ENCODE measurements around the gene NLRP10.

The NLRP10 gene

DNA sequence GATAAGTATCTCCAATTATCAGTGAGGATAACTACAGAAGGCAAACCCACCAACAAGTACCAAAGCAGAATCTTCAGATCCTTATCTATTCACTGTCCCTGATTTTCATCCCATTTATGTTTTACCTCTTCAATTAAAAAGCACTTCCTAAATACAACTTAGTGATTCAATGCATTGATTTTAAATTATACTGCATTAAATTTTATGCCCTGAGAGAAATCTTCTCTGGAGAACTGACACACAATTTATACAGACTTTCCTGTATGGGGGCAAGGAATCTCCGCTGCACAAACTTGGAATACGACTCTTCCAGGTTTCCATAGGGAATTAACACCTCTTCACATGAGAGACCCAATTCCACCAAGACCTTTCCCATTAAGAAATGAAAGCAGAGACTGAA, 23.6 kb downstream of the NLRP10 start, which contains the start of gene OR10A3:
Gene OR10A3 (minus strand): TSS at position 101 of the 400 bp plus-strand sequence. CDS start 2,188 bp downstream, outside the sequence.
- no peak within 1 kb of the TSS for H3K4me3 ChIP-seq (ENCODE audit: insufficient read depth, low read length, poor library complexity, severe bottlenecking)
- TF ChIP-seq EZH2phosphoT487 (conservative IDR thresholded peaks at IDR 0.05; ENCODE audit: low read length), result no peak
- TF ChIP-seq CTCF (IDR thresholded peaks at IDR 0.05; ENCODE audit: insufficient read depth, low read length, poor library complexity, severe bottlenecking), result no peak
- no peak within 1 kb of the TSS for H3K4me2 ChIP-seq (ENCODE audit: low read depth, low read length, poor library complexity, severe bottlenecking)
- H3K36me3 ChIP-seq (ENCODE audit: low read length), result no peaks in the 10 kb centered on the region
- no peaks in the 10 kb centered on the region for H3K27me3 ChIP-seq (ENCODE audit: low read length)
- no peaks in the 10 kb centered on the region for H3K9me2 ChIP-seq (replicated peaks; ENCODE audit: insufficient read depth, low read length)
- no peaks in the 10 kb centered on the region; the same call in 1 of the 2 replicates for H3K9me3 ChIP-seq (ENCODE audit: insufficient read depth, low read length)
- H3K27ac ChIP-seq (ENCODE audit: low read depth, low read length), result no peak within 1 kb of the TSS
- H3F3A ChIP-seq (ENCODE audit: insufficient read depth), result no peaks in the 10 kb centered on the region
- H3K79me2 ChIP-seq (ENCODE audit: insufficient read depth, low read length), result no peaks in the 10 kb centered on the region
- H4K20me1 ChIP-seq (ENCODE audit: low read depth, low read length), result no peaks in the 10 kb centered on the region
- no peak within 1 kb of the TSS for H3K9ac ChIP-seq (ENCODE audit: low read length)
- H2AFZ ChIP-seq (ENCODE audit: low read depth, low read length, severe bottlenecking), result no peak within 1 kb of the TSS

DNA sequence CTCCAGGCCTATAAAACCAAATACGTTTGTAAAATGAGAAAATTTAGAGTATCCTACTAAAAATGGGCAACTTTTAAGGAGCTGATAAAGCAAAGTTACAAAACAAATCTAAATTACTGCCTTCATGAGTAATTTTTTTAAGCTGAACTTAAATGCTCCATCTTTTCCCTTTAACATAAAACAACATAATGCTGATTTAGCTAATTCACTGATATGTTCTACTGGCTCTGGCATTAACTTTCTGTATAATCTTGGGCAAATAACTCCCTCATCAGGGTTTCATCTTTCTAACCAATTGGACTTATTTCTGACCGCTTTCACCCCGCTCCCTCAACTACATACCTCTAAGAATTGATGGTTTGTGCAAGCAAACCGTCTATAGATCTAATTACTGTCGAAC, 24.1 kb downstream of the NLRP10 start:
- TF ChIP-seq CTCF (IDR thresholded peaks at IDR 0.05; ENCODE audit: insufficient read depth, low read length, poor library complexity, severe bottlenecking) (no peak), EZH2phosphoT487 (conservative IDR thresholded peaks at IDR 0.05; ENCODE audit: low read length) (no peak)
- no peaks in the 10 kb centered on the region for H3F3A ChIP-seq (ENCODE audit: insufficient read depth)
- no peaks in the 10 kb centered on the region for H3K36me3 ChIP-seq (ENCODE audit: low read length)
- no peaks in the 10 kb centered on the region; the same call in 1 of the 2 replicates for H3K9me3 ChIP-seq (ENCODE audit: insufficient read depth, low read length)
- H3K27ac ChIP-seq (ENCODE audit: low read depth, low read length), result no peak overlapping the region
- no peaks in the 10 kb centered on the region for H4K20me1 ChIP-seq (ENCODE audit: low read depth, low read length)
- no peaks in the 10 kb centered on the region for H3K27me3 ChIP-seq (ENCODE audit: low read length)
- no peaks in the 10 kb centered on the region for H3K79me2 ChIP-seq (ENCODE audit: insufficient read depth, low read length)
- no peak overlapping the region for H3K4me3 ChIP-seq (ENCODE audit: insufficient read depth, low read length, poor library complexity, severe bottlenecking)
- no peak overlapping the region for H3K9ac ChIP-seq (ENCODE audit: low read length)
- H3K9me2 ChIP-seq (replicated peaks; ENCODE audit: insufficient read depth, low read length), result no peaks in the 10 kb centered on the region
- H3K4me2 ChIP-seq (ENCODE audit: low read depth, low read length, poor library complexity, severe bottlenecking), result no peak overlapping the region
- no peak overlapping the region for H2AFZ ChIP-seq (ENCODE audit: low read depth, low read length, severe bottlenecking)

- H3K27me3 ChIP-seq (ENCODE audit: low read length), result no peaks in the 10 kb centered on the region
- no peaks in the 10 kb centered on the region for H4K20me1 ChIP-seq (ENCODE audit: low read depth, low read length)
- H3K36me3 ChIP-seq (ENCODE audit: low read length), result no peaks in the 10 kb centered on the region
- H3K9ac ChIP-seq (ENCODE audit: low read length), result no peak overlapping the region
- H3K9me2 ChIP-seq (replicated peaks; ENCODE audit: insufficient read depth, low read length), result no peaks in the 10 kb centered on the region
- H3K4me3 ChIP-seq (ENCODE audit: insufficient read depth, low read length, poor library complexity, severe bottlenecking), result no peak overlapping the region
- no peak overlapping the region for H3K27ac ChIP-seq (ENCODE audit: low read depth, low read length)
- TF ChIP-seq CTCF (IDR thresholded peaks at IDR 0.05; ENCODE audit: insufficient read depth, low read length, poor library complexity, severe bottlenecking) (no peak), EZH2phosphoT487 (conservative IDR thresholded peaks at IDR 0.05; ENCODE audit: low read length) (no peak)
- H3F3A ChIP-seq (ENCODE audit: insufficient read depth), result no peaks in the 10 kb centered on the region
- no peak overlapping the region for H2AFZ ChIP-seq (ENCODE audit: low read depth, low read length, severe bottlenecking)
- H3K4me2 ChIP-seq (ENCODE audit: low read depth, low read length, poor library complexity, severe bottlenecking), result no peak overlapping the region
- no peaks in the 10 kb centered on the region for H3K9me3 ChIP-seq (ENCODE audit: insufficient read depth, low read length)
- H3K79me2 ChIP-seq (ENCODE audit: insufficient read depth, low read length), result no peaks in the 10 kb centered on the region
Measured at GRCh38 chr11:7936615-7937014, 28.6 kb downstream of the NLRP10 start.

Measured in SU-DHL-6 (cell line).